Osteoblast (primary cell): ENCODE results near the gene COL4A2. TPM values are rescaled to one million over a fixed set of nuclear protein-coding genes. Genes with fewer than 3 reads are reported as not detected.

ENCODE experiments used
- DNase-seq: peaks from one replicate; pipeline ENCODE4 v3.0.0; 2011; ENCODE audit warnings: low spot score, mixed read lengths; ENCODE audit not compliant: insufficient read length; ENCODE audit errors: missing footprints
- H2AFZ ChIP-seq: 2 replicates; pipeline ENCODE4 v1.6.0; 2011; ENCODE audit warnings: mild to moderate bottlenecking, low read length
- H3K27ac ChIP-seq: 2 replicates; pipeline ENCODE4 v1.5.1; 2011; ENCODE audit warnings: mild to moderate bottlenecking, low read depth, low read length, moderate library complexity
- H3K27me3 ChIP-seq: 2 replicates; pipeline ENCODE4 v1.6.0; 2012; ENCODE audit warnings: mild to moderate bottlenecking, control low read depth, inconsistent platforms, low read length, moderate library complexity; ENCODE audit not compliant: insufficient read depth
- H3K36me3 ChIP-seq: 2 replicates; pipeline ENCODE4 v1.5.1; 2011; ENCODE audit warnings: mild to moderate bottlenecking, low read length, control low read depth, moderate library complexity; ENCODE audit not compliant: insufficient read depth
- H3K4me1 ChIP-seq: 2 replicates; pipeline ENCODE4 v1.5.1; 2011; ENCODE audit warnings: mild to moderate bottlenecking, low read length, control low read depth, moderate library complexity; ENCODE audit not compliant: insufficient read depth
- H3K4me2 ChIP-seq: 2 replicates; pipeline ENCODE4 v1.6.0; 2011; ENCODE audit warnings: mild to moderate bottlenecking, low read length; ENCODE audit not compliant: insufficient read depth
- H3K4me3 ChIP-seq: fragments of 200-600 bp; sonication (generic); 3 replicates; pipeline ENCODE4 v1.5.1; 2012; ENCODE audit warnings: mild to moderate bottlenecking, low read length, inconsistent platforms; ENCODE audit not compliant: insufficient read depth
- H3K79me2 ChIP-seq: 2 replicates; pipeline ENCODE4 v1.6.0; 2012; ENCODE audit warnings: mild to moderate bottlenecking, low read length, control low read depth, inconsistent platforms; ENCODE audit not compliant: insufficient read depth
- H3K9me3 ChIP-seq: 2 replicates; pipeline ENCODE4 v1.5.1; 2011; ENCODE audit warnings: low read depth, low read length, control low read depth
- H4K20me1 ChIP-seq: 2 replicates; pipeline ENCODE4 v1.6.0; 2012; ENCODE audit warnings: mild to moderate bottlenecking, low read length, control low read depth; ENCODE audit not compliant: insufficient read depth
- total RNA-seq: library from RNA; depleted of rRNA; stranded (reverse); fragments of >200 nt; gene quantifications from 2 replicates; pipeline ENCODE4 v1.2.3, GENCODE V29; 2012
- TF ChIP-seq, protein P1 (sequence below): IDR thresholded peaks from 2 replicates; pipeline ENCODE4 v1.5.1; 2011; ENCODE audit warnings: mild to moderate bottlenecking, low read depth, low read length, moderate library complexity; ENCODE audit errors: extremely low read depth

The COL4A2 gene
- total RNA-seq, 1 donor = 267 TPM

DNA sequence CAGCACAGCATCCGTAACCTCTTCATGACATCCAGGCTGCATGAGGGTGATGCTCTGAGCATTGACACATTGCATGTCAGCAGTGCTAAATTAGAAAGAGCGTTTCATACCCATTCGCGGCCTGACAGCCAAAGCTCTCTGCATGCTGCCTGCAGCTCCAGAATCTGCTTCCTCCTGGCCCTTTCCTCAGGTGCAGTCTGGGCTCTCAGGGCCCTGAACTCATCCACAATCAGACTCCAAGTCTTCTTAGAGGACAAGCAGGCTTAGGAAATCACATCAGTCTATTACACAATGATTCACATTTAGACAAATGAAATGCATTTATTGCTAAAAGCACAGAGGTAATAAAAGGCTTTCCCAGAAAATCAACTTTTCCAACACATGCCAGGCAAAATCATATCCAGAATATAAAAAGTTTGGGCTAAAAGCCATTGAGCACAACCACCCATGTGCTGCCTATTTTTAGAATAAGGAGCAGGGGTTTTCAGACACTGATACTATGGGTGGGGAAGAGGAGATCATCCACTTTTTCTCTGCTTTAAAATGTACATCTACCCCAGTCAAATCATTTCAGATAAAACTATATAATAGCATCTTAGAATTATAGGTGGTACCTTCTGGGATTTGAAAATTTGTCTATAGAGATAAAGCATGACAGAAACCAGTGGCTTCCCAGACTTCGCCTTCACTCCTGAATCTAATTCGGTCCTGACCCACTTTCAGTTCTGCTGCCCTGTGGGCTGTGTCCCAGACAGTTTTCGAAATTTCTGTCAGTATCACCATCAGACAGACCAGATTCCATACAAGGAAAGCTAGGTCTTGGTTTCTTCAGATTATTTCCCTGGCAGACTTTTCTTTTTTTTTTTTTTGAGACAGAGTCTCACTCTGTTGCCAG is 109.3 kb downstream of the COL4A2 start:
- Histone ChIP-seq H3K4me1 (peaks cover 39% of the 10 kb centered on the region), H3K36me3 (peaks cover 28% of the 10 kb centered on the region), H3K79me2 (peaks cover 14% of the 10 kb centered on the region), H3K27ac (peak overlapping the region; percentile 53), H3K4me3 (no peak overlapping the region), H2AFZ (no peak overlapping the region), H4K20me1 (no peaks in the 10 kb centered on the region), H3K4me2 (peak overlapping the region; percentile 18), H3K9me3 (no peaks in the 10 kb centered on the region), H3K27me3 (no peaks in the 10 kb centered on the region)
- TF ChIP-seq, protein P1, sequence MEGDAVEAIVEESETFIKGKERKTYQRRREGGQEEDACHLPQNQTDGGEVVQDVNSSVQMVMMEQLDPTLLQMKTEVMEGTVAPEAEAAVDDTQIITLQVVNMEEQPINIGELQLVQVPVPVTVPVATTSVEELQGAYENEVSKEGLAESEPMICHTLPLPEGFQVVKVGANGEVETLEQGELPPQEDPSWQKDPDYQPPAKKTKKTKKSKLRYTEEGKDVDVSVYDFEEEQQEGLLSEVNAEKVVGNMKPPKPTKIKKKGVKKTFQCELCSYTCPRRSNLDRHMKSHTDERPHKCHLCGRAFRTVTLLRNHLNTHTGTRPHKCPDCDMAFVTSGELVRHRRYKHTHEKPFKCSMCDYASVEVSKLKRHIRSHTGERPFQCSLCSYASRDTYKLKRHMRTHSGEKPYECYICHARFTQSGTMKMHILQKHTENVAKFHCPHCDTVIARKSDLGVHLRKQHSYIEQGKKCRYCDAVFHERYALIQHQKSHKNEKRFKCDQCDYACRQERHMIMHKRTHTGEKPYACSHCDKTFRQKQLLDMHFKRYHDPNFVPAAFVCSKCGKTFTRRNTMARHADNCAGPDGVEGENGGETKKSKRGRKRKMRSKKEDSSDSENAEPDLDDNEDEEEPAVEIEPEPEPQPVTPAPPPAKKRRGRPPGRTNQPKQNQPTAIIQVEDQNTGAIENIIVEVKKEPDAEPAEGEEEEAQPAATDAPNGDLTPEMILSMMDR = no peak
- no peak for DNase-seq

DNA sequence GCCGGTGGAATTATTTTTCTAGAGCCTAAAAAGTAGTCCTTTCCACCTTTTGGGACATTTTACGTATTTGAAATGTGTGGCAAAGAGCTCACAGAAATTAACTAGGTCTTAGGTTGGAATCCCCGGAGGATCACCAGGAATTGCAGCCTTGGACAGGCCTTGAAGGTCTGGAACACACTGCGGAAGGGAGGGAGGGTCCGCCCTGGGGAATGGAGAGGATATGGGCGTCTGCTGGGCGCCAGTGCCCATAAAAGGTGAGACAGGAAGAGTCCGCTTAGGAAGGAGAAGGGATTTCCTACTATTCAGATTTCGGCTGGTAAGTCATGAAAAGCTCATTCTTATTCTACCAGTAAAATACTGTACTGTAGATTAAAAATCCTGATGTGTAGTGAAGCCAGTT is 111.9 kb downstream of the COL4A2 start:
- no peaks in the 10 kb centered on the region for H4K20me1 ChIP-seq
- H3K36me3 ChIP-seq = peaks cover 28% of the 10 kb centered on the region
- no peak overlapping the region for H3K4me2 ChIP-seq
- no peaks in the 10 kb centered on the region for H3K27me3 ChIP-seq
- TF ChIP-seq, protein P1 = no peak
- H3K4me3 ChIP-seq = no peak overlapping the region
- peaks cover 42% of the 10 kb centered on the region for H3K4me1 ChIP-seq
- DNase-seq = no peak
- peaks cover 8% of the 10 kb centered on the region for H3K79me2 ChIP-seq
- H2AFZ ChIP-seq = no peak overlapping the region
- H3K9me3 ChIP-seq = no peaks in the 10 kb centered on the region
- H3K27ac ChIP-seq = no peak overlapping the region

DNA sequence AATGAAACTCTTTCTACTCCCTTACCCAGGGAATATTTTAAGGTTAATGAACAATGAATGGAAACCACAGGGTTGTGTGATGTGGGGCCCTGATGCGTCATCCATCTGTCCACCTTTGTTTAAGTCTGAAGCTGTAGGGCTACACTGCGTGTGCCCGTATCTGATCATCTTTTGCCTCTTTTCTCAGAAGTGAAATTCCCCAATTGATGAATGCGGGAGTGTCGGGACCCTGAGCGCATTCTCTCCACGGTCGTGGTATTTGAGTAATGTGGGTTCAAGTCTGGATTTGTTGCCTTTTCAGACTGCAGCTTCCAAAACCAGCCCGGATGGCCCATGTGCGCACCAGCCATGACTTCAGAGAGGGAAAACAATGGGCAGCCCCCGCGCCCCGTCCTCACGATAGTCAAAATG is 112.3 kb downstream of the COL4A2 start:
- TF ChIP-seq, protein P1 = no peak
- H3K79me2 ChIP-seq = peaks cover 6% of the 10 kb centered on the region
- H3K9me3 ChIP-seq = no peaks in the 10 kb centered on the region
- no peak overlapping the region for H2AFZ ChIP-seq
- H3K4me2 ChIP-seq = no peak overlapping the region
- peaks cover 29% of the 10 kb centered on the region for H3K36me3 ChIP-seq
- H3K27ac ChIP-seq = no peak overlapping the region
- no peak overlapping the region for H3K4me3 ChIP-seq
- no peaks in the 10 kb centered on the region for H4K20me1 ChIP-seq
- DNase-seq = no peak
- H3K27me3 ChIP-seq = no peaks in the 10 kb centered on the region
- peaks cover 42% of the 10 kb centered on the region for H3K4me1 ChIP-seq

DNA sequence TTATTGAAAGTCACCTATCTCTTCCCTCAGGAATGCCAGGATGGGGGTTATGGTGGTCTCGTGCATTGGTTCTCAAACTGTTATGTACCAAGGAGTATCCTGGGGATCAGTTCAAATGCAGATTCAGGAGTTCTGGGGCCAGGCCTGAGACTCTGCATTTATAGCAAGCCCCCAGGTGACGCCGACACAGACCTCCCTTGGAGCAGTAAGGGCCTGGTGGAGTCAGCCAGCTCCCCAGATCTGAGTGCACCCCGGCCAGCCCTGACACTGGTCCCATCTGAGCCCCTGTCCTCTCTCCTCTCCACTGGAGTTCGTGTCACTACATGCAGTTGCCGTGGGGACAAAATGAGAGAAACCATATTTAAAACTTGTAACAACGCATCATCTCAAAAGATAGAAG is 112.9 kb downstream of the COL4A2 start:
- no peak for DNase-seq
- Histone ChIP-seq H3K36me3 (peaks cover 30% of the 10 kb centered on the region), H3K4me1 (peaks cover 42% of the 10 kb centered on the region), H3K27me3 (no peaks in the 10 kb centered on the region), H2AFZ (no peak overlapping the region), H3K27ac (no peak overlapping the region), H4K20me1 (peaks cover 2% of the 10 kb centered on the region), H3K79me2 (peaks cover 6% of the 10 kb centered on the region), H3K4me2 (no peak overlapping the region), H3K9me3 (no peaks in the 10 kb centered on the region), H3K4me3 (no peak overlapping the region)
- TF ChIP-seq, protein P1 = no peak
